MM.1S (cell line): Measurements from ENCODE around the gene KBTBD7.

Experiments
- DNase-seq: peaks from one replicate; pipeline ENCODE4 v3.0.0-alpha.2; 2015
- H2AFZ ChIP-seq: fragments of 300-600 bp; sonication (generic); 2 replicates; pipeline ENCODE4 v1.6.0; 2016; ENCODE audit warnings: antibody characterized with exemption, low read length
- H3F3A ChIP-seq: fragments of 300-600 bp; sonication (generic); 2 replicates; pipeline ENCODE4 v1.6.1; 2016; ENCODE audit warnings: mild to moderate bottlenecking, antibody characterized with exemption, low read length, moderate library complexity, mixed read lengths; ENCODE audit not compliant: insufficient read depth
- H3K27ac ChIP-seq: fragments of 300-600 bp; sonication (generic); 2 replicates; pipeline ENCODE4 v1.5.1; 2016; ENCODE audit warnings: mild to moderate bottlenecking, low read length
- H3K27me3 ChIP-seq: fragments of 300-600 bp; sonication (generic); replicated peaks from 2 replicates; pipeline ENCODE4 v1.6.0; 2016; ENCODE audit warnings: low read length; ENCODE audit not compliant: insufficient read depth
- H3K36me3 ChIP-seq: fragments of 300-600 bp; sonication (generic); replicated peaks from 2 replicates; pipeline ENCODE4 v1.6.1; 2016; ENCODE audit warnings: mild to moderate bottlenecking, low read length, mixed read lengths; ENCODE audit not compliant: insufficient read depth
- H3K4me1 ChIP-seq: fragments of 300-600 bp; sonication (generic); 2 replicates; pipeline ENCODE4 v1.6.1; 2016; ENCODE audit warnings: low read length, mixed read lengths
- H3K4me2 ChIP-seq: fragments of 300-600 bp; sonication (generic); 2 replicates; pipeline ENCODE4 v1.6.0; 2016; ENCODE audit warnings: low read depth, low read length
- H3K4me3 ChIP-seq: fragments of 300-600 bp; sonication (generic); 2 replicates; pipeline ENCODE4 v1.5.1; 2016; ENCODE audit warnings: low read length, mixed read lengths
- H3K79me2 ChIP-seq: fragments of 300-600 bp; sonication (generic); 2 replicates; pipeline ENCODE4 v1.6.1; 2016; ENCODE audit warnings: mixed run types, low read length, mixed read lengths
- H3K9ac ChIP-seq: fragments of 300-600 bp; sonication (generic); 2 replicates; pipeline ENCODE4 v1.6.1; 2016; ENCODE audit warnings: low read length, mixed read lengths
- H3K9me2 ChIP-seq: fragments of 300-600 bp; sonication (generic); replicated peaks from 2 replicates; pipeline ENCODE4 v1.6.1; 2016; ENCODE audit warnings: mild to moderate bottlenecking, low read length, mixed read lengths; ENCODE audit not compliant: insufficient read depth
- H3K9me3 ChIP-seq: fragments of 300-600 bp; sonication (generic); replicated peaks from 2 replicates; pipeline ENCODE4 v1.6.1; 2016; ENCODE audit warnings: mild to moderate bottlenecking, low read length, mixed read lengths; ENCODE audit not compliant: insufficient read depth
- H4K20me1 ChIP-seq: fragments of 300-600 bp; sonication (generic); 2 replicates; pipeline ENCODE4 v1.6.1; 2016; ENCODE audit warnings: mild to moderate bottlenecking, low read length, moderate library complexity, mixed read lengths; ENCODE audit not compliant: insufficient read depth
- CTCF ChIP-seq: fragments of 300-600 bp; sonication (generic); IDR thresholded peaks from 2 replicates; pipeline ENCODE4 v1.5.1; 2016; ENCODE audit warnings: antibody characterized with exemption, low read length, mixed read lengths
- EZH2 ChIP-seq: fragments of 300-600 bp; sonication (generic); optimal IDR thresholded peaks from 2 replicates; pipeline ENCODE3; 2017; ENCODE audit warnings: low read depth, mild to moderate bottlenecking, antibody characterized with exemption, low read length, mixed read lengths
- EZH2phosphoT487 ChIP-seq: fragments of 300-600 bp; sonication (generic); IDR thresholded peaks from 2 replicates; pipeline ENCODE4 v1.6.1; 2018; ENCODE audit warnings: antibody characterized with exemption, low read length

The KBTBD7 gene

GRCh38 chr13:41206467-41206866 lies 12.1 kb upstream of the KBTBD7 start:
- Histone ChIP-seq H3K27me3 (no peaks in the 10 kb centered on the region), H2AFZ (no peak overlapping the region), H3F3A (no peaks in the 10 kb centered on the region), H3K27ac (no peak overlapping the region), H3K9ac (no peak overlapping the region), H3K9me3 (no peaks in the 10 kb centered on the region), H3K9me2 (no peaks in the 10 kb centered on the region), H4K20me1 (no peaks in the 10 kb centered on the region), H3K4me2 (no peak overlapping the region), H3K4me1 (no peaks in the 10 kb centered on the region), H3K79me2 (no peaks in the 10 kb centered on the region), H3K36me3 (no peaks in the 10 kb centered on the region), H3K4me3 (no peak overlapping the region)
- TF ChIP-seq EZH2, result no peak
- TF ChIP-seq CTCF, result no peak
- no peak for TF ChIP-seq EZH2phosphoT487
- DNase-seq, result no peak

GRCh38 chr13:41203810-41204209 lies 9.4 kb upstream of the KBTBD7 start:
- Histone ChIP-seq H3K9ac (no peak overlapping the region), H3K27me3 (no peaks in the 10 kb centered on the region), H3K9me2 (no peaks in the 10 kb centered on the region), H3K36me3 (no peaks in the 10 kb centered on the region), H3K4me1 (no peaks in the 10 kb centered on the region), H3K27ac (no peak overlapping the region), H3F3A (no peaks in the 10 kb centered on the region), H3K4me2 (no peak overlapping the region), H3K9me3 (no peaks in the 10 kb centered on the region), H3K4me3 (no peak overlapping the region), H4K20me1 (no peaks in the 10 kb centered on the region), H2AFZ (no peak overlapping the region), H3K79me2 (no peaks in the 10 kb centered on the region)
- TF ChIP-seq EZH2phosphoT487 (no peak), EZH2 (no peak), CTCF (no peak)
- DNase-seq, result no peak

DNA sequence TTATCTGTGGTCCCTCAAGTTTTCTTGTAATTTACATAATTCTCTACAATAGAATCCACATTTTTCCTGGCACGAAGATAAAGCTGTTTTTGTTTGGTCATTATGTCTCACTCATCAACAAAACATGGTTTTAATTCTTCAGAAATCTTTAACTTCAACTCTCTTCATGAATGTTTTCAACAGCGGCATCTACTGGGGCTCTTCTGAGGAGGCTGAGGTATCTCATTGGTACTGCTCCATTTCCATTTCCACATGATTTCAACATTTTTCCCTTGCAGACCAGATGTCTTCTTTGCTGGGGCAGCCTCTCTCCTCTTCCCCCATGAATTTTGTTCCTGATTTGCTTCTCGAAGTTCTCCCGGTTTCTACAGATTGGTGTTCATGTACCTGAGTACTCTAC lies 5.8 kb upstream of the KBTBD7 start:
- Histone ChIP-seq H2AFZ (no peak overlapping the region), H3K4me1 (no peaks in the 10 kb centered on the region), H3K4me2 (no peak overlapping the region), H3K9me3 (no peaks in the 10 kb centered on the region), H3K9ac (no peak overlapping the region), H3K4me3 (no peak overlapping the region), H3K36me3 (no peaks in the 10 kb centered on the region), H3F3A (no peaks in the 10 kb centered on the region), H4K20me1 (no peaks in the 10 kb centered on the region), H3K79me2 (no peaks in the 10 kb centered on the region), H3K27ac (no peak overlapping the region), H3K27me3 (no peaks in the 10 kb centered on the region), H3K9me2 (no peaks in the 10 kb centered on the region)
- no peak for DNase-seq
- TF ChIP-seq EZH2, result no peak
- no peak for TF ChIP-seq CTCF
- TF ChIP-seq EZH2phosphoT487, result no peak

DNA sequence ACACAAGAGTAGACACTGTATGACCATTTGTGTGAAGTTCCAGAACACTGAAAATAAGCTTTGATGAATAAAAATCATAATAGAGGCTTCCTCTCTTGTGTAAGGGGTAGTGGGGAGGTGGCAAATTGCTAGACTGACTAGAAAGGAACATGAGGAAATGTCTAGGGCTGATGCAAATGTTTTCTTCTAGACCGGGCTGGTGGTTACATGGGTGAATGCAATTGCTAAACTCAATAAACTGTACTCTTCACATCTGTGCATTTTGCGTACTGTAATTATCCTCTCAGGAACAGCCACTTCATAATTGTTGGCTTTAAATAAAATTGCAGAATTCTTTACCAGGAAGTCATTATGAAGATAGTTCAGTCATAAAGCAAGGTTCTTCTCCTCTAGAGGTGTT lies 5.2 kb upstream of the KBTBD7 start:
- H3K27ac ChIP-seq, result no peak overlapping the region
- H3K4me3 ChIP-seq, result no peak overlapping the region
- DNase-seq, result no peak
- no peak overlapping the region for H3K4me2 ChIP-seq
- no peaks in the 10 kb centered on the region for H3K9me3 ChIP-seq
- no peaks in the 10 kb centered on the region for H3K9me2 ChIP-seq
- no peak overlapping the region for H2AFZ ChIP-seq
- no peaks in the 10 kb centered on the region for H3F3A ChIP-seq
- H3K4me1 ChIP-seq, result no peaks in the 10 kb centered on the region
- no peaks in the 10 kb centered on the region for H4K20me1 ChIP-seq
- no peak overlapping the region for H3K9ac ChIP-seq
- H3K79me2 ChIP-seq, result no peaks in the 10 kb centered on the region
- TF ChIP-seq EZH2, result no peak
- no peak for TF ChIP-seq CTCF
- no peak for TF ChIP-seq EZH2phosphoT487
- H3K27me3 ChIP-seq, result no peaks in the 10 kb centered on the region
- H3K36me3 ChIP-seq, result no peaks in the 10 kb centered on the region
